Suprapubic skin (tissue), 4 donors: ENCODE data around the gene MRPL4.

Experiments
- EP300 ChIP-seq: sonication (generic); formaldehyde crosslinking; IDR thresholded peaks from one replicate; pipeline ENCODE4 v1.6.1; 2017; ENCODE audit warnings: antibody characterized with exemption
- POLR2A ChIP-seq, 2 donors: fragments of 450-650 bp; IDR thresholded peaks; one replicate each; pipeline ENCODE4 v1.6.1; 2017; ENCODE audit warnings: antibody characterized with exemption in 2 of 2, mild to moderate bottlenecking in 2 of 2, moderate library complexity in 2 of 2
- POLR2AphosphoS5 ChIP-seq, 3 donors: sonication (generic); formaldehyde crosslinking; IDR thresholded peaks; one replicate each; pipeline ENCODE4 v1.6.1; 2017; ENCODE audit warnings: antibody characterized with exemption in 3 of 3
- TF ChIP-seq, protein P1 (sequence below), 2 donors: fragments of 200-600 bp in 1 of 2; fragments of 450-650 bp in 1 of 2; sonication (generic) in 1 of 2; IDR thresholded peaks; one replicate each; pipeline ENCODE4 v1.5.1; 2016 to 2019; ENCODE audit warnings: antibody characterized with exemption in 2 of 2, mild to moderate bottlenecking in 1 of 2, moderate library complexity in 1 of 2

DNA sequence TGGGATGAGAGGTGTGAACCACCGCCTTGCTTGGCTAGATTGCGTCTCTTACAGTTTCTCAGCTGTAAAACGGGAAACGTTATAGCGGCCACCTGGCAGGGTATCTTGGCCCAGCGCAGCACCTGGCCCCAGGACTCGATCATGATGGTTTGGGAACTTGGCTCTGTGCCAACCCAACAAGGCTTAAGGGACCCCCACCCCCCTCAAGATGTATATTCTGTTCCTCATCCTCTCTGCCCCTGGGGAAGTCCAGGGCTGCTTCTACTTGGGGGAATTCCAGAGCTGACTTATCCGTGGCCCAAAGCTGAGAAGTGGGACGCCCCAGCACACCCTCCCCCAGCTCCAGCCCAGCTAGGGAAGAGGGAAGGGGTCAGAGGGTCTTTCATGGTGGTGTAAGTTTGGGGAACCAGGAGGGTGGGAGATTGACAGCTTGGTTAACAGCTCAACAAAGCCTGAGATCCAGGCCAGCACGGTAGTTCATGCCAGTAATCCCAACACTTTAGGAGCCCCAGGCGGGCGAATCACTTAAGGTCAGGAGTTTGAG lies 19.6 kb downstream of the MRPL4 start:
- TF ChIP-seq, protein P1, sequence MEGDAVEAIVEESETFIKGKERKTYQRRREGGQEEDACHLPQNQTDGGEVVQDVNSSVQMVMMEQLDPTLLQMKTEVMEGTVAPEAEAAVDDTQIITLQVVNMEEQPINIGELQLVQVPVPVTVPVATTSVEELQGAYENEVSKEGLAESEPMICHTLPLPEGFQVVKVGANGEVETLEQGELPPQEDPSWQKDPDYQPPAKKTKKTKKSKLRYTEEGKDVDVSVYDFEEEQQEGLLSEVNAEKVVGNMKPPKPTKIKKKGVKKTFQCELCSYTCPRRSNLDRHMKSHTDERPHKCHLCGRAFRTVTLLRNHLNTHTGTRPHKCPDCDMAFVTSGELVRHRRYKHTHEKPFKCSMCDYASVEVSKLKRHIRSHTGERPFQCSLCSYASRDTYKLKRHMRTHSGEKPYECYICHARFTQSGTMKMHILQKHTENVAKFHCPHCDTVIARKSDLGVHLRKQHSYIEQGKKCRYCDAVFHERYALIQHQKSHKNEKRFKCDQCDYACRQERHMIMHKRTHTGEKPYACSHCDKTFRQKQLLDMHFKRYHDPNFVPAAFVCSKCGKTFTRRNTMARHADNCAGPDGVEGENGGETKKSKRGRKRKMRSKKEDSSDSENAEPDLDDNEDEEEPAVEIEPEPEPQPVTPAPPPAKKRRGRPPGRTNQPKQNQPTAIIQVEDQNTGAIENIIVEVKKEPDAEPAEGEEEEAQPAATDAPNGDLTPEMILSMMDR (IDR thresholded peaks at IDR 0.05), result no peak
- TF ChIP-seq EP300 (no peak), POLR2A (IDR thresholded peaks at IDR 0.05) (no peak), POLR2AphosphoS5 (IDR thresholded peaks at IDR 0.05) (no peak)
